Hepatocyte (in vitro differentiated cells): ENCODE results near the gene GLP2R.

Source experiments
- CTCF ChIP-seq: fragments of 200-600 bp; sonication (generic); IDR thresholded peaks from 2 replicates; pipeline ENCODE4 v1.5.1; 2016; ENCODE audit warnings: antibody characterized with exemption, mild to moderate bottlenecking; ENCODE audit not compliant: poor library complexity
- EZH2 ChIP-seq: fragments of 200-600 bp; sonication (generic); IDR thresholded peaks from 2 replicates; pipeline ENCODE4 v1.6.1; 2016; ENCODE audit warnings: antibody characterized with exemption, mild to moderate bottlenecking, borderline replicate concordance
- EZH2phosphoT487 ChIP-seq: fragments of 200-600 bp; sonication (generic); IDR thresholded peaks from one replicate; pipeline ENCODE4 v1.6.1; 2018; ENCODE audit warnings: antibody characterized with exemption, mild to moderate bottlenecking, low read depth, moderate library complexity; ENCODE audit not compliant: unreplicated experiment, severe bottlenecking

- TF ChIP-seq CTCF (no peak), EZH2phosphoT487 (no peak), EZH2 (no peak)
These were observed 110.4 kb downstream of the GLP2R start for GRCh38 chr17:9936095-9936494.
